GM12878 (cell line): ENCODE results near the gene ADAMTS19. TPM values are rescaled to one million over a fixed set of nuclear protein-coding genes. Genes with fewer than 3 reads are reported as not detected.
A peak's percentile ranks its signal among the peaks of the same experiment; 100 is the strongest.

Experiments used
- ATAC-seq: fragments of 200-7000 bp; cut with Tn5 transposase; 3 replicates; pipeline ENCODE4 v1.9.1; 2020; ENCODE audit warnings: mild to moderate bottlenecking, moderate library complexity
- BruUV-seq: library from RNA; stranded (reverse); fragments of 400-500 nt; replicated peaks from 2 replicates; lab custom pipeline; 2021; lab: Mats Ljungman, UMichigan
- CTCF ChIA-PET: fragments of 300-600 bp; sonication (Branson Sonifier 250); formaldehyde crosslinking; extraction: SDS; loops from one replicate; lab custom pipeline; 2021; ENCODE audit warnings: inconsistent platforms; lab: Yijun Ruan, JAX
- POLR2A ChIA-PET: fragments of 350-600 bp; formaldehyde crosslinking; extraction: SDS; loops from one replicate; lab custom pipeline; 2021; ENCODE audit warnings: inconsistent platforms; lab: Charles Lee
- RAD21 ChIA-PET: fragments of 300-600 bp; sonication (Branson Sonifier 250); formaldehyde crosslinking; loops from one replicate; lab custom pipeline; 2023; ENCODE audit warnings: antibody characterized with exemption; ENCODE audit not compliant: unreplicated experiment; lab: Charles Lee
- SMC1A ChIA-PET: fragments of 300-600 bp; sonication (Branson Sonifier 250); formaldehyde crosslinking; loops from one replicate; lab custom pipeline; 2023; ENCODE audit not compliant: unreplicated experiment, uncharacterized antibody; lab: Charles Lee
- DNase-seq: peaks from one replicate; pipeline ENCODE4 v3.0.0-alpha.2; 2011; ENCODE audit warnings: low read depth, low spot score
- FAIRE-seq: peaks from 3 replicates; lab custom pipeline; 2011; peaks lifted over from hg19 to GRCh38; lab: Jason Lieb, UNC
- H2AFZ ChIP-seq: 2 replicates; pipeline ENCODE4 v1.6.0; 2011; ENCODE audit warnings: low read depth, low read length, control low read depth; ENCODE audit not compliant: control insufficient read depth
- H3K27ac ChIP-seq: 2 replicates; pipeline ENCODE4 v1.5.1; 2011; ENCODE audit warnings: control low read depth; ENCODE audit not compliant: control insufficient read depth, insufficient read depth
- H3K27me3 ChIP-seq, 2 experiments: replicated peaks in 1 of 2; 2 replicates each; pipeline versions ENCODE4 v1.6.0 to v1.6.1; 2011; ENCODE audit warnings: low read length in 1 of 2; ENCODE audit not compliant: control insufficient read depth in 2 of 2, insufficient read depth in 2 of 2
- H3K36me3 ChIP-seq, 2 experiments: 2 replicates each; pipeline ENCODE4 v1.5.1; 2011; ENCODE audit warnings: low read length in 1 of 2; ENCODE audit not compliant: control insufficient read depth in 2 of 2, insufficient read depth in 2 of 2
- H3K4me1 ChIP-seq: 2 replicates; pipeline ENCODE4 v1.6.1; 2011; ENCODE audit warnings: mild to moderate bottlenecking, low read length, moderate library complexity, mixed read lengths; ENCODE audit not compliant: control insufficient read depth, insufficient read depth
- H3K4me2 ChIP-seq: 2 replicates; pipeline ENCODE4 v1.6.0; 2011; ENCODE audit warnings: control low read depth; ENCODE audit not compliant: control insufficient read depth, insufficient read depth
- H3K4me3 ChIP-seq: fragments of 200-600 bp; sonication (generic); 2 replicates; pipeline ENCODE4 v1.5.1; 2016
- H3K79me2 ChIP-seq: 2 replicates; pipeline ENCODE4 v1.6.0; 2011; ENCODE audit warnings: low read length; ENCODE audit not compliant: control insufficient read depth, insufficient read depth
- H3K9ac ChIP-seq: 2 replicates; pipeline ENCODE4 v1.8.0; 2011; ENCODE audit warnings: low read length, control low read depth, mixed read lengths; ENCODE audit not compliant: control insufficient read depth, insufficient read depth
- H3K9me3 ChIP-seq: replicated peaks from 3 replicates; pipeline ENCODE4 v1.5.1; 2011; ENCODE audit warnings: mild to moderate bottlenecking, low read length; ENCODE audit not compliant: control insufficient read depth, insufficient read depth
- H4K20me1 ChIP-seq: 2 replicates; pipeline ENCODE4 v1.6.0; 2011; ENCODE audit not compliant: control insufficient read depth, insufficient read depth
- BHLHE40 ChIP-seq, 2 experiments: fragments of 450-650 bp in 1 of 2; IDR thresholded peaks; 2 replicates each; pipeline ENCODE4 v1.6.1; 2011 to 2017; ENCODE audit warnings: low read depth in 2 of 2, borderline replicate concordance in 1 of 2, improper control_type of control experiment in 1 of 2, low read length in 1 of 2, mild to moderate bottlenecking in 1 of 2
- CHD4 ChIP-seq: fragments of 200-600 bp; sonication (generic); IDR thresholded peaks from 2 replicates; pipeline ENCODE4 v1.6.1; 2016; ENCODE audit warnings: mild to moderate bottlenecking
- CREB1 ChIP-seq: IDR thresholded peaks from 2 replicates; pipeline ENCODE4 v1.6.1; 2012; ENCODE audit warnings: low read depth, mild to moderate bottlenecking, inconsistent platforms
- FOS ChIP-seq: IDR thresholded peaks from 3 replicates; pipeline ENCODE4 v1.6.1; 2011; ENCODE audit warnings: borderline replicate concordance; ENCODE audit not compliant: insufficient read length; ENCODE audit errors: extremely low read depth
- GABPA ChIP-seq: IDR thresholded peaks from 2 replicates; pipeline ENCODE4 v1.6.1; 2014; ENCODE audit warnings: antibody characterized with exemption, low read depth, mild to moderate bottlenecking, inconsistent platforms
- HDAC2 ChIP-seq: fragments of 200-600 bp; sonication (generic); IDR thresholded peaks from 2 replicates; pipeline ENCODE4 v1.6.1; 2017
- HSF1 ChIP-seq: fragments of 150-350 bp; IDR thresholded peaks from 2 replicates; pipeline ENCODE4 v1.6.1; 2014; ENCODE audit warnings: mild to moderate bottlenecking, low read depth, low read length
- IRF4 ChIP-seq: IDR thresholded peaks from 2 replicates; pipeline ENCODE4 v1.6.1; 2011; ENCODE audit warnings: low read depth, low read length
- JUNB ChIP-seq: IDR thresholded peaks from 2 replicates; pipeline ENCODE4 v1.6.1; 2016; ENCODE audit warnings: antibody characterized with exemption, mild to moderate bottlenecking
- MTA2 ChIP-seq: fragments of 450-650 bp; IDR thresholded peaks from 2 replicates; pipeline ENCODE4 v1.6.1; 2016; ENCODE audit warnings: low read depth, mild to moderate bottlenecking, moderate library complexity
- NFXL1 ChIP-seq: fragments of 450-650 bp; IDR thresholded peaks from 2 replicates; pipeline ENCODE4 v1.6.1; 2017; ENCODE audit warnings: antibody characterized with exemption, mild to moderate bottlenecking, borderline replicate concordance
- RAD21 ChIP-seq: IDR thresholded peaks from 2 replicates; pipeline ENCODE4 v1.6.1; 2011; ENCODE audit warnings: mild to moderate bottlenecking, low read depth, low read length, moderate library complexity; ENCODE audit not compliant: insufficient read depth
- SREBF2 ChIP-seq: IDR thresholded peaks from 2 replicates; pipeline ENCODE4 v1.6.1; 2012; ENCODE audit warnings: mild to moderate bottlenecking, low read length
- SRF ChIP-seq, 2 experiments: IDR thresholded peaks; 2 replicates each; pipeline ENCODE4 v1.6.1; 2011; ENCODE audit warnings: low read depth in 2 of 2, low read length in 2 of 2, mild to moderate bottlenecking in 1 of 2, moderate library complexity in 1 of 2
- SUZ12 ChIP-seq: fragments of 200-600 bp; sonication (generic); IDR thresholded peaks from one replicate; pipeline ENCODE4 v1.6.1; 2018; ENCODE audit warnings: antibody characterized with exemption, mild to moderate bottlenecking; ENCODE audit not compliant: unreplicated experiment
- ZBED1 ChIP-seq: IDR thresholded peaks from 2 replicates; pipeline ENCODE4 v1.6.1; 2016; ENCODE audit warnings: borderline replicate concordance
- ZNF217 ChIP-seq: fragments of 450-650 bp; IDR thresholded peaks from 2 replicates; pipeline ENCODE4 v1.6.1; 2017; ENCODE audit warnings: antibody characterized with exemption, mild to moderate bottlenecking
- WGBS: methylation state at CpG from one replicate; pipeline ENCODE4 v1.1.6; 2016; ENCODE audit warnings: low lambda C conversion rate; ENCODE audit not compliant: insufficient replicate concordance, insufficient coverage; ENCODE audit errors: missing lambda C conversion rate; 5-methylcytosine and 5-hydroxymethylcytosine counted together
- in situ Hi-C: fragments of 300-500 bp; cut with MboI; formaldehyde crosslinking; loops from 9 replicates; pipeline ENCODE4 v1.14.3; 2018; ENCODE audit warnings: mixed read lengths
- intact Hi-C: fragments of 100-400 bp; cut with micrococcal nuclease; formaldehyde crosslinking; loops from one replicate; pipeline ENCODE4 v1.14.2; 2022; ENCODE audit not compliant: unreplicated experiment
- polyA plus RNA-seq, 11 experiments: library from polyadenylated mRNA; depleted of rRNA in 4 of 11; unstranded in 6 of 11; stranded (reverse) in 5 of 11; fragments of >200 nt; fragmentation: Nextera tagmentation in 4 of 11; fragmentation: Illumina TruSeq in 1 of 11; extraction: Ambion mirVana in 4 of 11; extraction: Trizol in 1 of 11; gene quantifications; 1 replicate in 1 of 11; 2 replicates in 10 of 11; pipeline versions ENCODE4 v1.2.1 to v1.2.3, GENCODE V29; 2011 to 2016; ENCODE audit warnings: inconsistent platforms in 2 of 11, missing spikeins in 2 of 11, low read depth in 1 of 11
- total RNA-seq, 4 experiments: library from RNA; depleted of rRNA in 3 of 4; stranded (reverse); fragments of >200 nt in 3 of 4; fragmentation: Illumina TruSeq in 1 of 4; extraction: Trizol in 1 of 4; gene quantifications; 2 replicates each; pipeline versions ENCODE4 v1.2.1 to v1.2.3, GENCODE V29; 2013 to 2021
- TF ChIP-seq, protein P1 (sequence below): IDR thresholded peaks from 2 replicates; pipeline ENCODE4 v1.6.1; 2011; ENCODE audit warnings: low read depth, mild to moderate bottlenecking, low read length, moderate library complexity, borderline replicate concordance; ENCODE audit errors: extremely low read depth
- TF ChIP-seq, protein P2 (sequence below), 3 experiments: IDR thresholded peaks in 2 of 3; conservative IDR thresholded peaks in 1 of 3; 2 replicates each; pipeline ENCODE4 v1.5.1; 2011; ENCODE audit warnings: low read depth in 3 of 3, low read length in 3 of 3, mild to moderate bottlenecking in 3 of 3, control low read depth in 2 of 3, moderate library complexity in 2 of 3, inconsistent platforms in 1 of 3, mixed read lengths in 1 of 3; ENCODE audit not compliant: control insufficient read depth in 2 of 3, insufficient read depth in 1 of 3; ENCODE audit errors: extremely low read depth in 1 of 3

The ADAMTS19 gene
- total and polyA plus RNA-seq, 10 of the 15 experiments (the other 5 are each of a cell fraction or from before 2014, with no cell fraction given): not detected

DNA sequence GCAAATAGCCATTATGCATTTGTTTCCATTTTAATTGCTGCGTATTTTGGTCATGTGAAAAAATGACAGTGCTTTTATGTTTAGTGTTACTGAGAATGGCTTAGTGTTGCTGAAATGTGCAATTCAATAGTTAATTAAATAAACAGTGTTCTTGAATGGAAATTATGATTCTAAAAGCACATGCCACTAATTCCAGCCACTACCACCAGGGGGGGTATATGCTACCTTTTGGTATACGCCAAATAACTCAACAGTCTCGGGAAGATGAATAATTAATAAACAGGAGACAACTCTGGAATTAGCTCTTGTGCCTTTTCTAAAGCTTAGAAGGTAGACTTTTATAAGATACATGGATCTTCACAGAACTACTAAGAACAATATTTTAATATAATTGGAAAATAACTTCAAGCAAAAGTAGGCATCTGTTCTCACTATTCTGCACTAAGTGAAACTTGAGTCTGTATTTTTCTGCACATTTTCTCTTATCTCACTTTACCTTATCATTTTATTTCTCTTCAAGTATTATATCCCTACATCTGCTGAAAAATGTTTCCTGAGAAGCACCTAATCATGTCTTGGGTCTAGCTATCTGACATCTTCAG, 204.3 kb downstream of the ADAMTS19 start:
- WGBS: 0% methylated on average over 3 of the region's 3 CpGs
- H3K27me3 ChIP-seq: no peaks in the 10 kb centered on the region
- no peak overlapping the region for H3K4me3 ChIP-seq
- H4K20me1 ChIP-seq: no peaks in the 10 kb centered on the region
- no peak overlapping the region for H3K9ac ChIP-seq
- no peak overlapping the region for H2AFZ ChIP-seq
- no peaks in the 10 kb centered on the region for H3K36me3 ChIP-seq
- BruUV-seq: no TSS peak
- CTCF ChIA-PET: interaction anchor here (0.7 to 2.4 kb wide), 15 partner anchors 11 to 758 kb away, joined by 3 to 27 read pairs (median 4); no protein-coding TSS in a partner anchor
- peak; percentile 70 for FAIRE-seq
- no peak overlapping the region for H3K27ac ChIP-seq
- DNase-seq: no peak
- ATAC-seq: peak; percentile 64; the same call in 2 of the 3 replicates
- no peaks in the 10 kb centered on the region for H3K9me3 ChIP-seq
- H3K4me1 ChIP-seq: no peaks in the 10 kb centered on the region
- RAD21 ChIA-PET: interaction anchor here (0.7 to 1.2 kb wide), 2 partner anchors 104 to 107 kb away, joined by 3 to 4 read pairs; no protein-coding TSS in a partner anchor
- no peaks in the 10 kb centered on the region for H3K79me2 ChIP-seq
- POLR2A ChIA-PET: no interaction called here
- no peak overlapping the region for H3K4me2 ChIP-seq
- in situ Hi-C loops: no loop called here
- intact Hi-C loops: loop anchor here (1.0 to 10.0 kb wide), 2 partner anchors 104 to 190 kb away; no protein-coding TSS in a partner anchor
- SMC1A ChIA-PET: interaction anchor here (0.7 to 2.2 kb wide), 7 partner anchors 10 to 420 kb away, joined by 3 to 8 read pairs (median 3); no protein-coding TSS in a partner anchor
- TF ChIP-seq FOS (no peak), HDAC2 (no peak), SREBF2 (no peak), IRF4 (no peak), SUZ12 (no peak), RAD21 (peak; percentile 45), GABPA (no peak), ZNF217 (no peak), CHD4 (no peak), ZBED1 (no peak), NFXL1 (no peak), CREB1 (no peak), MTA2 (no peak), BHLHE40 (IDR thresholded peaks at IDR 0.05; ENCODE audit: borderline replicate concordance in 1 of 2, low read depth in 2 of 2, low read length in 1 of 2) (no peak), HSF1 (no peak), SRF (IDR thresholded peaks at IDR 0.05; ENCODE audit: low read depth in 2 of 2, low read length in 2 of 2) (no peak), JUNB (no peak)
- TF ChIP-seq, protein P1, sequence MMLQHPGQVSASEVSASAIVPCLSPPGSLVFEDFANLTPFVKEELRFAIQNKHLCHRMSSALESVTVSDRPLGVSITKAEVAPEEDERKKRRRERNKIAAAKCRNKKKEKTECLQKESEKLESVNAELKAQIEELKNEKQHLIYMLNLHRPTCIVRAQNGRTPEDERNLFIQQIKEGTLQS: no peak
- TF ChIP-seq, protein P2, sequence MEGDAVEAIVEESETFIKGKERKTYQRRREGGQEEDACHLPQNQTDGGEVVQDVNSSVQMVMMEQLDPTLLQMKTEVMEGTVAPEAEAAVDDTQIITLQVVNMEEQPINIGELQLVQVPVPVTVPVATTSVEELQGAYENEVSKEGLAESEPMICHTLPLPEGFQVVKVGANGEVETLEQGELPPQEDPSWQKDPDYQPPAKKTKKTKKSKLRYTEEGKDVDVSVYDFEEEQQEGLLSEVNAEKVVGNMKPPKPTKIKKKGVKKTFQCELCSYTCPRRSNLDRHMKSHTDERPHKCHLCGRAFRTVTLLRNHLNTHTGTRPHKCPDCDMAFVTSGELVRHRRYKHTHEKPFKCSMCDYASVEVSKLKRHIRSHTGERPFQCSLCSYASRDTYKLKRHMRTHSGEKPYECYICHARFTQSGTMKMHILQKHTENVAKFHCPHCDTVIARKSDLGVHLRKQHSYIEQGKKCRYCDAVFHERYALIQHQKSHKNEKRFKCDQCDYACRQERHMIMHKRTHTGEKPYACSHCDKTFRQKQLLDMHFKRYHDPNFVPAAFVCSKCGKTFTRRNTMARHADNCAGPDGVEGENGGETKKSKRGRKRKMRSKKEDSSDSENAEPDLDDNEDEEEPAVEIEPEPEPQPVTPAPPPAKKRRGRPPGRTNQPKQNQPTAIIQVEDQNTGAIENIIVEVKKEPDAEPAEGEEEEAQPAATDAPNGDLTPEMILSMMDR (IDR thresholded peaks at IDR 0.05 in 2 of 3, conservative IDR thresholded peaks at IDR 0.05 in 1 of 3; ENCODE audit: control insufficient read depth in 2 of 3, extremely low read depth in 1 of 3, insufficient read depth in 1 of 3, low read depth in 3 of 3, low read length in 3 of 3): peak; percentile 65 to 81 (median 78)
